Fibroblast of lung (primary cell): ENCODE measurements around the gene ATOSB. TPM values are rescaled to one million over a fixed set of nuclear protein-coding genes. Genes with fewer than 3 reads are reported as not detected.

Source experiments
- DNase-seq, 2 donors: peaks; one replicate each; pipeline versions ENCODE4 v3.0.0 to v3.0.0-alpha.2; 2010; ENCODE audit warnings: low read depth in 2 of 2
- H2AFZ ChIP-seq: 2 replicates; pipeline ENCODE4 v1.5.1; 2012; ENCODE audit warnings: low read length, control low read depth, inconsistent platforms
- H3K27ac ChIP-seq: 2 replicates; pipeline ENCODE4 v1.5.1; 2011; ENCODE audit warnings: low read length, control low read depth; ENCODE audit not compliant: insufficient read depth
- H3K27me3 ChIP-seq: 2 replicates; pipeline ENCODE4 v1.5.1; 2011; ENCODE audit warnings: mild to moderate bottlenecking, low read length; ENCODE audit not compliant: control insufficient read depth, insufficient read depth
- H3K36me3 ChIP-seq: 2 replicates; pipeline ENCODE4 v1.5.1; 2011; ENCODE audit warnings: low read length; ENCODE audit not compliant: control insufficient read depth, insufficient read depth
- H3K4me1 ChIP-seq: 2 replicates; pipeline ENCODE4 v1.5.1; 2011; ENCODE audit warnings: low read length; ENCODE audit not compliant: control insufficient read depth, insufficient read depth; ENCODE audit errors: extremely low read depth
- H3K4me2 ChIP-seq: 2 replicates; pipeline ENCODE4 v1.5.1; 2011; ENCODE audit warnings: low read length, control low read depth; ENCODE audit not compliant: insufficient read depth; ENCODE audit errors: extremely low read depth
- H3K4me3 ChIP-seq, 4 experiments: fragments of 200-600 bp in 1 of 4; sonication (generic) in 1 of 4; replicated peaks in 1 of 4; 2 replicates each; pipeline ENCODE4 v1.5.1; 2011 to 2016; ENCODE audit warnings: low read length in 4 of 4, low read depth in 3 of 4, mild to moderate bottlenecking in 3 of 4, control low read depth in 2 of 4, inconsistent platforms in 1 of 4, mixed read lengths in 1 of 4; ENCODE audit not compliant: insufficient read depth in 1 of 4; ENCODE audit errors: control extremely low read depth in 1 of 4
- H3K79me2 ChIP-seq: 2 replicates; pipeline ENCODE4 v1.5.1; 2012; ENCODE audit warnings: mild to moderate bottlenecking, low read length, inconsistent platforms; ENCODE audit not compliant: control insufficient read depth, insufficient read depth
- H3K9ac ChIP-seq: 2 replicates; pipeline ENCODE4 v1.5.1; 2011; ENCODE audit warnings: mild to moderate bottlenecking, low read length, control low read depth; ENCODE audit not compliant: insufficient read depth
- H3K9me3 ChIP-seq: 2 replicates; pipeline ENCODE4 v1.5.1; 2012; ENCODE audit warnings: low read depth, low read length; ENCODE audit not compliant: control insufficient read depth, insufficient read depth
- H4K20me1 ChIP-seq: 2 replicates; pipeline ENCODE4 v1.5.1; 2011; ENCODE audit warnings: low read length; ENCODE audit not compliant: control insufficient read depth, insufficient read depth; ENCODE audit errors: extremely low read depth
- EZH2 ChIP-seq: IDR thresholded peaks from 2 replicates; pipeline ENCODE4 v1.5.1; 2012; ENCODE audit warnings: low read length, control low read depth, mild to moderate bottlenecking; ENCODE audit errors: missing control alignments
- polyA plus RNA-seq, 2 donors: library from polyadenylated mRNA; depleted of rRNA in 1 of 2; stranded (reverse) in 1 of 2; unstranded in 1 of 2; fragments of >200 nt; gene quantifications; 2 replicates each; pipeline ENCODE4 v1.2.1, GENCODE V29; 2011 to 2012; ENCODE audit warnings: missing spikeins in 1 of 2
- total RNA-seq: library from RNA; depleted of rRNA; stranded (reverse); fragments of >200 nt; gene quantifications from 2 replicates; pipeline ENCODE4 v1.2.1, GENCODE V29; 2014
- TF ChIP-seq, protein P1 (sequence below), 2 donors: IDR thresholded peaks in 1 of 2; conservative IDR thresholded peaks in 1 of 2; 1 replicate in 1 of 2; 2 replicates in 1 of 2; pipeline ENCODE4 v1.5.1; 2011 to 2012; ENCODE audit warnings: low read length in 2 of 2, control low read depth in 1 of 2, inconsistent platforms in 1 of 2, low read depth in 1 of 2, mild to moderate bottlenecking in 1 of 2

Gene ATOSB
- total and polyA plus RNA-seq, 2 donors (not counting 1 experiment from before 2014, with no cell fraction given) = 18.2 to 24.5 TPM

- no peak for DNase-seq
- TF ChIP-seq EZH2 = no peak
- TF ChIP-seq, protein P1, sequence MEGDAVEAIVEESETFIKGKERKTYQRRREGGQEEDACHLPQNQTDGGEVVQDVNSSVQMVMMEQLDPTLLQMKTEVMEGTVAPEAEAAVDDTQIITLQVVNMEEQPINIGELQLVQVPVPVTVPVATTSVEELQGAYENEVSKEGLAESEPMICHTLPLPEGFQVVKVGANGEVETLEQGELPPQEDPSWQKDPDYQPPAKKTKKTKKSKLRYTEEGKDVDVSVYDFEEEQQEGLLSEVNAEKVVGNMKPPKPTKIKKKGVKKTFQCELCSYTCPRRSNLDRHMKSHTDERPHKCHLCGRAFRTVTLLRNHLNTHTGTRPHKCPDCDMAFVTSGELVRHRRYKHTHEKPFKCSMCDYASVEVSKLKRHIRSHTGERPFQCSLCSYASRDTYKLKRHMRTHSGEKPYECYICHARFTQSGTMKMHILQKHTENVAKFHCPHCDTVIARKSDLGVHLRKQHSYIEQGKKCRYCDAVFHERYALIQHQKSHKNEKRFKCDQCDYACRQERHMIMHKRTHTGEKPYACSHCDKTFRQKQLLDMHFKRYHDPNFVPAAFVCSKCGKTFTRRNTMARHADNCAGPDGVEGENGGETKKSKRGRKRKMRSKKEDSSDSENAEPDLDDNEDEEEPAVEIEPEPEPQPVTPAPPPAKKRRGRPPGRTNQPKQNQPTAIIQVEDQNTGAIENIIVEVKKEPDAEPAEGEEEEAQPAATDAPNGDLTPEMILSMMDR (conservative IDR thresholded peaks at IDR 0.05 in 1 of 2, IDR thresholded peaks at IDR 0.05 in 1 of 2; ENCODE audit: low read depth in 1 of 2, low read length in 2 of 2) = no peak
- no peaks in the 10 kb centered on the region for H4K20me1 ChIP-seq
Observed at GRCh38 chr9:35060548-35061207, 55.0 kb downstream of the ATOSB start.

DNA sequence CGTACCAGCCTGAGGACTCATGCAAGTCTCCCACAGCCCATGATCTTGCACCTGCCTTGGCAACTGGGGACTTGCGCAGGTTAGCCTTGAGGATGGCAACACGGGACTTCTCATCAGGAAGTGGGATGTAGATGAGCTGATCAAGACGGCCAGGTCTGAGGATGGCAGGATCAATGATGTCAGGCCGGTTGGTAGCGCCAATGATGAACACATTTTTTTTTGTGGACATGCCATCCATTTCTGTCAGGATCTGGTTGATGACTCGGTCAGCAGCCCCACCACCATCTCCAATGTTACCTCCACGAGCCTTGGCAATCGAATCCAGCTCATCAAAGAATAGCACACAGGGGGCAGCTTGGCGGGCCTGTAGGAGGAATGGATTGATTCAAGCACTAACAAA, 56.2 kb downstream of the ATOSB start:
- TF ChIP-seq, protein P1 (conservative IDR thresholded peaks at IDR 0.05 in 1 of 2, IDR thresholded peaks at IDR 0.05 in 1 of 2; ENCODE audit: low read depth in 1 of 2, low read length in 2 of 2) = no peak
- TF ChIP-seq EZH2 = no peak
- Histone ChIP-seq H3K4me1 (no peaks in the 10 kb centered on the region), H3K4me3 (no peak overlapping the region), H3K36me3 (peaks cover 54% of the 10 kb centered on the region), H3K9ac (no peak overlapping the region), H3K9me3 (no peaks in the 10 kb centered on the region), H2AFZ (no peak overlapping the region), H3K79me2 (peaks cover 6% of the 10 kb centered on the region), H3K27ac (no peak overlapping the region), H3K4me2 (no peak overlapping the region), H4K20me1 (no peaks in the 10 kb centered on the region), H3K27me3 (no peaks in the 10 kb centered on the region)
- DNase-seq = no peak

More at GRCh38 chr9:35060548-35061207, 55.0 kb downstream of the ATOSB start:
- Histone ChIP-seq H3K9ac (no peak overlapping the region), H3K4me2 (no peak overlapping the region), H3K9me3 (no peaks in the 10 kb centered on the region), H3K4me1 (no peaks in the 10 kb centered on the region), H3K36me3 (peaks cover 60% of the 10 kb centered on the region), H3K27me3 (no peaks in the 10 kb centered on the region), H3K4me3 (no peak overlapping the region), H3K27ac (no peak overlapping the region), H2AFZ (no peak overlapping the region), H3K79me2 (peaks cover 15% of the 10 kb centered on the region)

DNA sequence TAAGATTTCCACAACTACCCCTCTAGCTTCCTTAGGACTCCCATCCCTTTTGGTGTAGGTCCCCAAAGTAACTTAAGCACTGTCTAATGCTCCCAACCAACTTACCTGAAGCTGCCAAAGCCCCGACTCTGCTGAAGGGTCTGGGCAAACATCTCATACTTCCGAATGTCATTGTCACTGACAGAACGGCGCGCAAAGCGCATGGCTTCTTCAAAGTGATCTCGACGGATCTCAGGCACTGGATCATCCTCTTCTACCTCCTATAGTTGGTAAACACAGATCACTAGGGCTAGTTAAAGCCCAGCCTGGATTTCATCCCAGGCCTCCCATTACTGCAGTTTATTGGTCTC, 58.4 kb downstream of the ATOSB start:
- no peak overlapping the region for H2AFZ ChIP-seq
- H3K27me3 ChIP-seq = no peaks in the 10 kb centered on the region
- H3K4me1 ChIP-seq = no peaks in the 10 kb centered on the region
- H3K4me2 ChIP-seq = no peak overlapping the region
- peaks cover 2% of the 10 kb centered on the region for H3K79me2 ChIP-seq
- H3K4me3 ChIP-seq = no peak overlapping the region
- H4K20me1 ChIP-seq = no peaks in the 10 kb centered on the region
- H3K36me3 ChIP-seq = peaks cover 34% of the 10 kb centered on the region
- no peaks in the 10 kb centered on the region for H3K9me3 ChIP-seq
- no peak overlapping the region for H3K9ac ChIP-seq
- no peak for DNase-seq
- TF ChIP-seq, protein P1 (conservative IDR thresholded peaks at IDR 0.05 in 1 of 2, IDR thresholded peaks at IDR 0.05 in 1 of 2; ENCODE audit: low read depth in 1 of 2, low read length in 2 of 2) = no peak
- TF ChIP-seq EZH2 = no peak
- H3K27ac ChIP-seq = no peak overlapping the region
